ENCODE data around the gene ZNF598. TPM values are rescaled to one million over a fixed set of nuclear protein-coding genes. Genes with fewer than 3 reads are reported as not detected.

ZNF598 gene
- total and polyA plus RNA-seq, 2 experiments from 2014 or later: 8.5 to 48.6 TPM

DNA sequence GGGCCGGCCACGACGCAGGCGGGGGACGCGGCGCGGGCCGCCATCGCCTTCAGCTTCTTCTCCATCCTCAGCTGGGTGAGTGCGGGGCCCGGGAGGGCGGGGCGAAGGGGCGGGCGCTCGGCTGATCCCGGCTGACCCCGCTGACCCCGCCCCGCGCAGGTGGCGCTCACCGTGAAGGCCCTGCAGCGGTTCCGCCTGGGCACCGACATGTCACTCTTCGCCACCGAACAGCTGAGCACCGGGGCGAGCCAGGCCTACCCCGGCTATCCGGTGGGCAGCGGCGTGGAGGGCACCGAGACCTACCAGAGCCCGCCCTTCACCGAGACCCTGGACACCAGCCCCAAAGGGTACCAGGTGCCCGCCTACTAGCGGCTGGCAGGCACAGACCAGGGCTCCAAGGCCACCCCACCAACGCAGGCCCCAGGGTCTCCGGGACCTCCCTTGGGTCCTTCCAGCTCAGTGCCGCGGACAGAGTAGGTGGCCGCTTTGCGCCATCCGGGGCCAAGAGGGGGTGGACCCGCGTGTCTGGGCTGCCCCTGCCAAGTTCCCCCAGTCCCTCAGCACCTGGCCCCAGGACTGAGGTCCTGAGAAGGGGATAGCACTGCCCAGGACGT lies 16.8 kb downstream of the ZNF598 start:
- TF ChIP-seq EZH2phosphoT487 (IDR thresholded peaks at IDR 0.05; ENCODE audit: unreplicated experiment) (no peak), JUNB (IDR thresholded peaks at IDR 0.05; ENCODE audit: unreplicated experiment) (no peak), POLR2AphosphoS5 (IDR thresholded peaks at IDR 0.05; ENCODE audit: low read depth) (no peak; the same call in 1 of the 2 replicates)
- H3K9me3 Mint-ChIP-seq: no peaks in the 10 kb centered on the region
- Histone ChIP-seq H3K9me2 (ENCODE audit: insufficient read depth) (no peaks in the 10 kb centered on the region), H4K20me1 (replicated peaks; ENCODE audit: insufficient read depth) (no peaks in the 10 kb centered on the region; the same call in 1 of the 2 replicates), H3F3A (replicated peaks; ENCODE audit: low read depth) (peaks cover 23% of the 10 kb centered on the region), H3K27ac (ENCODE audit: low read depth) (no peak overlapping the region), H3K79me2 (replicated peaks; ENCODE audit: insufficient read depth) (peaks cover 4% of the 10 kb centered on the region; the same call in 1 of the 2 replicates), H3K36me3 (ENCODE audit: insufficient read depth) (no peaks in the 10 kb centered on the region; the same call in 1 of the 2 replicates), H3K4me3 (peak overlapping the region; percentile 69), H3K27me3 (ENCODE audit: insufficient read depth) (peaks cover 32% of the 10 kb centered on the region), H3K4me2 (peak overlapping the region; percentile 88), H3K4me1 (ENCODE audit: insufficient read depth) (peaks cover 7% of the 10 kb centered on the region; the same call in 1 of the 2 replicates), H2AFZ (no peak overlapping the region)
- H3K36me3 Mint-ChIP-seq (ENCODE audit: low read depth): peaks cover 10% of the 10 kb centered on the region
- H3K4me1 Mint-ChIP-seq: peaks cover 15% of the 10 kb centered on the region
- peak overlapping the region; percentile 68 for H3K4me3 Mint-ChIP-seq
- H3K27me3 Mint-ChIP-seq (ENCODE audit: insufficient read depth, low read depth, poor library complexity): peaks cover 30% of the 10 kb centered on the region
- peak; percentile 60 for ATAC-seq
- no peak overlapping the region for H3K27ac Mint-ChIP-seq
- DNase-seq (ENCODE audit: low spot score): peak; percentile 85

DNA sequence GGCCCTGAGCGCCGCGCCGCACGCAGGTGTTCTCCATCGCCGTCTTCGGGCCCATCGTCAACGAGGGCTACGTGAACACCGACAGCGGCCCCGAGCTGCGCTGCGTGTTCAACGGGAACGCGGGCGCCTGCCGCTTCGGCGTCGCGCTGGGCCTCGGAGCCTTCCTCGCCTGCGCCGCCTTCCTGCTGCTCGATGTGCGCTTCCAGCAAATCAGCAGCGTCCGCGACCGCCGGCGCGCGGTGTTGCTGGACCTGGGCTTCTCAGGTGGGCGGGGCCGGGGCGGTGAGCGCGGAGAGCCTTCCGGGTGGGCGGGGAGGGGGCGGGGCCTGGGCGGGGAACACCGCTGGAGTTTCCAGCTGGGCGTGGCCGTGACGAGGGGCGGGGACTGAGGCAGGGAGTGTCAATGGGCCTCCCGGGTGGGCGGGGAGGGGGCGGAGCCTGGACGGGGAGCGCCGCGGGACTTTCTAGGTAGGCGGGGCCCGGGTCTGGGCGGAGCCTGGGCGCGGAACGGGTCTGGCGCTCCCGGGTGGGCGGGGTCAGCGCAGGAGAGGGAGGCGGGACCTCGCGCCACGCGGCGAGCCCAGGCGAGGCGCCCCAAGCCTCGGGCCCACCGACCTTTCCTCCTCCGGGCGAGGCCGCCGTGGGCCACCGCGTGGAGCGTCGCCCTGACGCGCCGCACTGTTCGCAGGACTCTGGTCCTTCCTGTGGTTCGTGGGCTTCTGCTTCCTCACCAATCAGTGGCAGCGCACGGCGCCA lies 17.5 kb downstream of the ZNF598 start:
- H3K27ac Mint-ChIP-seq: no peak overlapping the region
- peaks cover 15% of the 10 kb centered on the region for H3K4me1 Mint-ChIP-seq
- Histone ChIP-seq H3K4me3 (peak overlapping the region; percentile 86), H3K79me2 (replicated peaks; ENCODE audit: insufficient read depth) (peaks cover 4% of the 10 kb centered on the region; the same call in 1 of the 2 replicates), H3K27ac (ENCODE audit: low read depth) (no peak overlapping the region), H3K4me1 (ENCODE audit: insufficient read depth) (peaks cover 7% of the 10 kb centered on the region; the same call in 1 of the 2 replicates), H3K27me3 (ENCODE audit: insufficient read depth) (peaks cover 33% of the 10 kb centered on the region), H3K36me3 (ENCODE audit: insufficient read depth) (no peaks in the 10 kb centered on the region), H4K20me1 (replicated peaks; ENCODE audit: insufficient read depth) (no peaks in the 10 kb centered on the region; the same call in 1 of the 2 replicates), H3K9me2 (ENCODE audit: insufficient read depth) (no peaks in the 10 kb centered on the region), H3K4me2 (peak overlapping the region; percentile 97), H2AFZ (no peak overlapping the region), H3F3A (replicated peaks; ENCODE audit: low read depth) (peaks cover 23% of the 10 kb centered on the region)
- DNase-seq (ENCODE audit: low spot score) (peak; percentile 96), ATAC-seq (peak; percentile 57)
- peak overlapping the region; percentile 74 for H3K4me3 Mint-ChIP-seq
- H3K36me3 Mint-ChIP-seq (ENCODE audit: low read depth): peaks cover 6% of the 10 kb centered on the region; the same call in 2 of the 3 replicates
- H3K27me3 Mint-ChIP-seq (ENCODE audit: insufficient read depth, low read depth, poor library complexity): peaks cover 33% of the 10 kb centered on the region
- H3K9me3 Mint-ChIP-seq: no peaks in the 10 kb centered on the region
- TF ChIP-seq CREB1 (CRISPR knock-in tag; IDR thresholded peaks at IDR 0.05; ENCODE audit: low read depth) (peak; percentile 9; the same call in 1 of the 2 replicates), ZNF114 (CRISPR knock-in tag; IDR thresholded peaks at IDR 0.05) (no peak), STAT1 (IDR thresholded peaks at IDR 0.05; ENCODE audit: unreplicated experiment) (no peak), POLR2AphosphoS5 (IDR thresholded peaks at IDR 0.05; ENCODE audit: low read depth) (peak; percentile 70)

DNA sequence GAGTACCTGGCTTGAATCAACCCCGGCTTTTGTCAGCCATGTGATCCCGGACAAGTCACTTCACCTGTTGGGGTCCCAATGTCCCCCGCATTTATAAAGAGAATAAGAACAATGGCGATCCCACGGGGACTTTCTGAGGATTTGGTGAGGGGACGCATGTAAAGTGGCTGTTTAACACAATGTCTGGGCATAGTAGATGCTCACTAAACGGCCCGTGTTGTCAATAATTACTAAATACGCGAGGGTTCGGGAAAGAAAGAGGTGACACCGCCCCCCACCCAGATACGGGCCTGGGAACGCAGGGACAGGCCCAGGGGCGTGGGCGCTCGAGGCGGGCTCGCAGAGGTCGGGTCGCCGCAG lies 18.1 kb downstream of the ZNF598 start:
- Histone ChIP-seq H3F3A (replicated peaks; ENCODE audit: low read depth) (peaks cover 23% of the 10 kb centered on the region), H2AFZ (no peak overlapping the region), H3K36me3 (ENCODE audit: insufficient read depth) (no peaks in the 10 kb centered on the region), H3K4me1 (ENCODE audit: insufficient read depth) (peaks cover 7% of the 10 kb centered on the region; the same call in 1 of the 2 replicates), H3K27me3 (ENCODE audit: insufficient read depth) (peaks cover 33% of the 10 kb centered on the region), H3K9me2 (ENCODE audit: insufficient read depth) (no peaks in the 10 kb centered on the region), H3K4me2 (peak overlapping the region; percentile 97), H4K20me1 (replicated peaks; ENCODE audit: insufficient read depth) (no peaks in the 10 kb centered on the region; the same call in 1 of the 2 replicates), H3K79me2 (replicated peaks; ENCODE audit: insufficient read depth) (peaks cover 4% of the 10 kb centered on the region; the same call in 1 of the 2 replicates), H3K4me3 (peak overlapping the region; percentile 86), H3K27ac (ENCODE audit: low read depth) (no peak overlapping the region)
- Mint-ChIP-seq H3K27ac (no peak overlapping the region), H3K9me3 (no peaks in the 10 kb centered on the region), H3K36me3 (ENCODE audit: low read depth) (peaks cover 7% of the 10 kb centered on the region), H3K4me3 (peak overlapping the region; percentile 74), H3K27me3 (ENCODE audit: insufficient read depth, low read depth, poor library complexity) (peaks cover 39% of the 10 kb centered on the region), H3K4me1 (peaks cover 15% of the 10 kb centered on the region)
- peak; percentile 22 for TF ChIP-seq EZH2 (IDR thresholded peaks at IDR 0.05; ENCODE audit: low read depth, unreplicated experiment)
- TF ChIP-seq, protein P1, sequence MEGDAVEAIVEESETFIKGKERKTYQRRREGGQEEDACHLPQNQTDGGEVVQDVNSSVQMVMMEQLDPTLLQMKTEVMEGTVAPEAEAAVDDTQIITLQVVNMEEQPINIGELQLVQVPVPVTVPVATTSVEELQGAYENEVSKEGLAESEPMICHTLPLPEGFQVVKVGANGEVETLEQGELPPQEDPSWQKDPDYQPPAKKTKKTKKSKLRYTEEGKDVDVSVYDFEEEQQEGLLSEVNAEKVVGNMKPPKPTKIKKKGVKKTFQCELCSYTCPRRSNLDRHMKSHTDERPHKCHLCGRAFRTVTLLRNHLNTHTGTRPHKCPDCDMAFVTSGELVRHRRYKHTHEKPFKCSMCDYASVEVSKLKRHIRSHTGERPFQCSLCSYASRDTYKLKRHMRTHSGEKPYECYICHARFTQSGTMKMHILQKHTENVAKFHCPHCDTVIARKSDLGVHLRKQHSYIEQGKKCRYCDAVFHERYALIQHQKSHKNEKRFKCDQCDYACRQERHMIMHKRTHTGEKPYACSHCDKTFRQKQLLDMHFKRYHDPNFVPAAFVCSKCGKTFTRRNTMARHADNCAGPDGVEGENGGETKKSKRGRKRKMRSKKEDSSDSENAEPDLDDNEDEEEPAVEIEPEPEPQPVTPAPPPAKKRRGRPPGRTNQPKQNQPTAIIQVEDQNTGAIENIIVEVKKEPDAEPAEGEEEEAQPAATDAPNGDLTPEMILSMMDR (conservative IDR thresholded peaks at IDR 0.05; ENCODE audit: low read depth in 2 of 2): no peak
- no peak for DNase-seq (ENCODE audit: low spot score)
- no peak; the same call in 2 of the 3 replicates for ATAC-seq

All from GM23338 (cell line).